Measurements from ENCODE around the gene EIF4A3. TPM values are rescaled to one million over a fixed set of nuclear protein-coding genes. Genes with fewer than 3 reads are reported as not detected.
"Not testable (repeated sequence)": the region's sequence is repeated elsewhere in the genome, so short reads cannot be mapped to it uniquely, and the experiment has no call there.

Gene EIF4A3
- total RNA-seq, 1 donor from 2014 or later, result 104 TPM

- Mint-ChIP-seq H3K27ac (no peak overlapping the region), H3K9me3 (no peaks in the 10 kb centered on the region), H3K27me3 (no peaks in the 10 kb centered on the region), H3K4me3 (no peak overlapping the region), H3K4me1 (ENCODE audit: unreplicated experiment) (peaks cover 4% of the 10 kb centered on the region), H3K36me3 (no peaks in the 10 kb centered on the region)
- TF ChIP-seq CTCF (conservative IDR thresholded peaks at IDR 0.05), result no peak
- no peak for DNase-seq (ENCODE audit: extremely low spot score, unreplicated experiment)
These were observed 51.7 kb downstream of the EIF4A3 start for GRCh38 chr17:80095038-80095843.

- no peaks in the 10 kb centered on the region for H3K9me3 Mint-ChIP-seq
- H3K27me3 Mint-ChIP-seq, result no peaks in the 10 kb centered on the region
- no peak for TF ChIP-seq CTCF (conservative IDR thresholded peaks at IDR 0.05)
- H3K4me3 Mint-ChIP-seq, result no peak overlapping the region
- H3K4me1 Mint-ChIP-seq (ENCODE audit: unreplicated experiment), result peaks cover 4% of the 10 kb centered on the region
- no peaks in the 10 kb centered on the region for H3K36me3 Mint-ChIP-seq
- DNase-seq (ENCODE audit: extremely low spot score, unreplicated experiment), result no peak
- H3K27ac Mint-ChIP-seq, result no peak overlapping the region
These were observed 54.0 kb downstream of the EIF4A3 start for GRCh38 chr17:80092959-80093358.

GRCh38 chr17:80091376-80091775 lies 55.6 kb downstream of the EIF4A3 start:
- H3K27me3 Mint-ChIP-seq, result no peaks in the 10 kb centered on the region
- no peak overlapping the region for H3K4me3 Mint-ChIP-seq
- no peaks in the 10 kb centered on the region for H3K4me1 Mint-ChIP-seq (ENCODE audit: unreplicated experiment)
- no peak overlapping the region for H3K27ac Mint-ChIP-seq
- H3K36me3 Mint-ChIP-seq, result no peaks in the 10 kb centered on the region
- no peaks in the 10 kb centered on the region for H3K9me3 Mint-ChIP-seq
- TF ChIP-seq CTCF (conservative IDR thresholded peaks at IDR 0.05), result no peak
- DNase-seq (ENCODE audit: extremely low spot score, unreplicated experiment), result no peak

GRCh38 chr17:80090164-80090563 lies 56.8 kb downstream of the EIF4A3 start:
- H3K27ac Mint-ChIP-seq; H3K36me3 Mint-ChIP-seq; DNase-seq (ENCODE audit: extremely low spot score, unreplicated experiment); H3K27me3 Mint-ChIP-seq; H3K4me3 Mint-ChIP-seq; H3K4me1 Mint-ChIP-seq (ENCODE audit: unreplicated experiment); H3K9me3 Mint-ChIP-seq: not testable (repeated sequence)

- no peaks in the 10 kb centered on the region for H3K36me3 Mint-ChIP-seq
- no peak for TF ChIP-seq CTCF (conservative IDR thresholded peaks at IDR 0.05)
- no peaks in the 10 kb centered on the region for H3K27me3 Mint-ChIP-seq
- DNase-seq (ENCODE audit: extremely low spot score, unreplicated experiment), result no peak
- no peaks in the 10 kb centered on the region for H3K4me1 Mint-ChIP-seq (ENCODE audit: unreplicated experiment)
- H3K9me3 Mint-ChIP-seq, result no peaks in the 10 kb centered on the region
- no peak overlapping the region for H3K4me3 Mint-ChIP-seq
- H3K27ac Mint-ChIP-seq, result no peak overlapping the region
These were observed 57.2 kb downstream of the EIF4A3 start for GRCh38 chr17:80089762-80090161.

- H3K4me3 Mint-ChIP-seq, result no peak overlapping the region
- H3K27ac Mint-ChIP-seq, result no peak overlapping the region
- no peaks in the 10 kb centered on the region for H3K4me1 Mint-ChIP-seq (ENCODE audit: unreplicated experiment)
- no peaks in the 10 kb centered on the region for H3K27me3 Mint-ChIP-seq
- no peaks in the 10 kb centered on the region for H3K9me3 Mint-ChIP-seq
- no peak for DNase-seq (ENCODE audit: extremely low spot score, unreplicated experiment)
- no peak for TF ChIP-seq CTCF (conservative IDR thresholded peaks at IDR 0.05)
- no peaks in the 10 kb centered on the region for H3K36me3 Mint-ChIP-seq
These were observed 59.3 kb downstream of the EIF4A3 start for GRCh38 chr17:80087346-80088265.
